GM12878 (cell line): ENCODE data around the gene GIPC3. TPM values are rescaled to one million over a fixed set of nuclear protein-coding genes. Genes with fewer than 3 reads are reported as not detected.

ENCODE experiments used
- CBX5 ChIP-seq: sonication (generic); IDR thresholded peaks from 2 replicates; pipeline ENCODE4 v1.6.1; 2016; ENCODE audit warnings: low read depth, moderate library complexity, mild to moderate bottlenecking, inconsistent platforms
- DPF2 ChIP-seq: fragments of 450-650 bp; IDR thresholded peaks from 2 replicates; pipeline ENCODE4 v1.6.1; 2017; ENCODE audit warnings: mild to moderate bottlenecking
- EZH2 ChIP-seq: IDR thresholded peaks from 2 replicates; pipeline ENCODE4 v1.6.1; 2012; ENCODE audit warnings: low read depth, mild to moderate bottlenecking, control low read depth, inconsistent platforms, low read length, borderline replicate concordance; ENCODE audit not compliant: control insufficient read depth
- HDAC2 ChIP-seq: fragments of 200-600 bp; sonication (generic); IDR thresholded peaks from 2 replicates; pipeline ENCODE4 v1.6.1; 2017
- HDGF ChIP-seq: fragments of 450-650 bp; IDR thresholded peaks from 2 replicates; pipeline ENCODE4 v1.6.1; 2016; ENCODE audit warnings: antibody characterized with exemption
- IKZF1 ChIP-seq: fragments of 450-650 bp; conservative IDR thresholded peaks from 2 replicates; pipeline ENCODE4 v1.6.1; 2017; ENCODE audit warnings: antibody characterized with exemption, mild to moderate bottlenecking
- IKZF2 ChIP-seq, 2 experiments: fragments of 450-650 bp; IDR thresholded peaks; 2 replicates each; pipeline ENCODE4 v1.6.1; 2017; ENCODE audit warnings: mild to moderate bottlenecking in 2 of 2, moderate library complexity in 2 of 2
- MXI1 ChIP-seq: fragments of 150-350 bp; IDR thresholded peaks from 2 replicates; pipeline ENCODE4 v1.6.1; 2011; ENCODE audit warnings: low read depth, mild to moderate bottlenecking, inconsistent platforms, low read length, improper control_type of control experiment
- PML ChIP-seq: IDR thresholded peaks from 2 replicates; pipeline ENCODE4 v1.6.1; 2012; ENCODE audit warnings: low read length, inconsistent platforms
- POU2F2 ChIP-seq: IDR thresholded peaks from 3 replicates; pipeline ENCODE4 v1.6.1; 2011; ENCODE audit warnings: low read depth, mild to moderate bottlenecking, low read length, borderline replicate concordance
- RCOR1 ChIP-seq: conservative IDR thresholded peaks from 2 replicates; pipeline ENCODE4 v1.6.1; 2012; ENCODE audit warnings: low read depth, low read length, improper control_type of control experiment
- RFX5 ChIP-seq: IDR thresholded peaks from 2 replicates; pipeline ENCODE4 v1.6.1; 2011; ENCODE audit warnings: low read depth, low read length, improper control_type of control experiment
- SIX5 ChIP-seq: IDR thresholded peaks from 2 replicates; pipeline ENCODE4 v1.6.1; 2011; ENCODE audit warnings: mild to moderate bottlenecking, low read depth, low read length, moderate library complexity; ENCODE audit not compliant: severe bottlenecking
- SMARCA5 ChIP-seq: fragments of 450-650 bp; IDR thresholded peaks from 2 replicates; pipeline ENCODE4 v1.6.1; 2017; ENCODE audit warnings: mild to moderate bottlenecking
- SMC3 ChIP-seq: IDR thresholded peaks from 2 replicates; pipeline ENCODE4 v1.6.1; 2011; ENCODE audit warnings: low read length, improper control_type of control experiment, borderline replicate concordance
- SREBF2 ChIP-seq: IDR thresholded peaks from 2 replicates; pipeline ENCODE4 v1.6.1; 2012; ENCODE audit warnings: mild to moderate bottlenecking, low read length
- TCF7 ChIP-seq: IDR thresholded peaks from 2 replicates; pipeline ENCODE4 v1.6.1; 2014; ENCODE audit warnings: antibody characterized with exemption, borderline replicate concordance
- WRNIP1 ChIP-seq: IDR thresholded peaks from 2 replicates; pipeline ENCODE4 v1.6.1; 2011; ENCODE audit warnings: low read depth, low read length, improper control_type of control experiment, borderline replicate concordance
- ZSCAN29 ChIP-seq: fragments of 450-650 bp; IDR thresholded peaks from 2 replicates; pipeline ENCODE4 v1.6.1; 2017; ENCODE audit warnings: mild to moderate bottlenecking, moderate library complexity
- polyA plus RNA-seq, 11 experiments: library from polyadenylated mRNA; depleted of rRNA in 4 of 11; unstranded in 6 of 11; stranded (reverse) in 5 of 11; fragments of >200 nt; fragmentation: Nextera tagmentation in 4 of 11; fragmentation: Illumina TruSeq in 1 of 11; extraction: Ambion mirVana in 4 of 11; extraction: Trizol in 1 of 11; gene quantifications; 1 replicate in 1 of 11; 2 replicates in 10 of 11; pipeline versions ENCODE4 v1.2.1 to v1.2.3, GENCODE V29; 2011 to 2016; ENCODE audit warnings: inconsistent platforms in 2 of 11, missing spikeins in 2 of 11, low read depth in 1 of 11
- total RNA-seq, 4 experiments: library from RNA; depleted of rRNA in 3 of 4; stranded (reverse); fragments of >200 nt in 3 of 4; fragmentation: Illumina TruSeq in 1 of 4; extraction: Trizol in 1 of 4; gene quantifications; 2 replicates each; pipeline versions ENCODE4 v1.2.1 to v1.2.3, GENCODE V29; 2013 to 2021
- TF ChIP-seq, protein P1 (sequence below): fragments of 450-650 bp; formaldehyde crosslinking; IDR thresholded peaks from 2 replicates; pipeline ENCODE4 v1.4.0; 2020; ENCODE audit warnings: mild to moderate bottlenecking, moderate library complexity
- TF ChIP-seq, protein P2 (sequence below): fragments of 450-650 bp; IDR thresholded peaks from 2 replicates; pipeline ENCODE4 v1.6.1; 2016; ENCODE audit warnings: mild to moderate bottlenecking
- TF ChIP-seq, protein P3 (sequence below): IDR thresholded peaks from 2 replicates; pipeline ENCODE4 v1.6.1; 2012; ENCODE audit warnings: low read depth, low read length, improper control_type of control experiment
- TF ChIP-seq, protein P4 (sequence below): fragments of 150-350 bp; IDR thresholded peaks from 2 replicates; pipeline ENCODE4 v1.6.1; 2016; ENCODE audit warnings: low read depth, low read length

Gene GIPC3
- total and polyA plus RNA-seq, 10 of the 15 experiments (the other 5 are each of a cell fraction or from before 2014, with no cell fraction given): not detected

DNA sequence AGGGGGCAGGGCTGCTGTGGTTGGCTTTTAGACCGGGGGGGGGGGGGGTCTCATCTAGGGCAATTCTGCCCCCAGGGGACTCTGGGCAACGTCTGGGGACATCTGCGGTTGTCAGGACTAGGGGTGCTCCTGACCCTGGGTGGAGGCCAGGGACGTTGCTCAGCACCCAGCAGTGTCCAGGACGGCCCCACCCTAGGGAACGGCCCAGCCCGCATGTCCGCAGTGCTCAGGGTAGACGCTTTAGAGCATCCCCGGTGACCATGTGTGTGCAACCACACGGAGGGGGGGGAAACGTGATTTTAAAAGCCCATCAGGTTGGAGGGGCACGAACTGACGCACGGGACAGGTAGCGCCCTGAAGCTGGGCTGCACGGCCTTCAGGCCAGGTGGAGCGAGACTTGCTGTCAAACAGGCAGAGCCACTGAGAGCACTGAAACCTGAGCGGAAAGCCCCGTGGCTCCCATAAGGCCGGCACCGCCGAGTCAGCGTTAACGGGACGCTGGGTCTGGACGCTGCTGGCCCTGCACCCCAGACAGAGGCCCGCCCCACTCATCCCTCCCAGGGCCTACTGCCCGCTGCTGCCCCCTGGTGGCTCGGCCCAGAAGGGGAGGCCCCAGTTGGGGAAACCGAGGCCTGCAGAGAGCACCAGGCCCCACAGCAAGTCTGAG is 33.0 kb downstream of the GIPC3 start (continued):
- TF ChIP-seq, protein P1, sequence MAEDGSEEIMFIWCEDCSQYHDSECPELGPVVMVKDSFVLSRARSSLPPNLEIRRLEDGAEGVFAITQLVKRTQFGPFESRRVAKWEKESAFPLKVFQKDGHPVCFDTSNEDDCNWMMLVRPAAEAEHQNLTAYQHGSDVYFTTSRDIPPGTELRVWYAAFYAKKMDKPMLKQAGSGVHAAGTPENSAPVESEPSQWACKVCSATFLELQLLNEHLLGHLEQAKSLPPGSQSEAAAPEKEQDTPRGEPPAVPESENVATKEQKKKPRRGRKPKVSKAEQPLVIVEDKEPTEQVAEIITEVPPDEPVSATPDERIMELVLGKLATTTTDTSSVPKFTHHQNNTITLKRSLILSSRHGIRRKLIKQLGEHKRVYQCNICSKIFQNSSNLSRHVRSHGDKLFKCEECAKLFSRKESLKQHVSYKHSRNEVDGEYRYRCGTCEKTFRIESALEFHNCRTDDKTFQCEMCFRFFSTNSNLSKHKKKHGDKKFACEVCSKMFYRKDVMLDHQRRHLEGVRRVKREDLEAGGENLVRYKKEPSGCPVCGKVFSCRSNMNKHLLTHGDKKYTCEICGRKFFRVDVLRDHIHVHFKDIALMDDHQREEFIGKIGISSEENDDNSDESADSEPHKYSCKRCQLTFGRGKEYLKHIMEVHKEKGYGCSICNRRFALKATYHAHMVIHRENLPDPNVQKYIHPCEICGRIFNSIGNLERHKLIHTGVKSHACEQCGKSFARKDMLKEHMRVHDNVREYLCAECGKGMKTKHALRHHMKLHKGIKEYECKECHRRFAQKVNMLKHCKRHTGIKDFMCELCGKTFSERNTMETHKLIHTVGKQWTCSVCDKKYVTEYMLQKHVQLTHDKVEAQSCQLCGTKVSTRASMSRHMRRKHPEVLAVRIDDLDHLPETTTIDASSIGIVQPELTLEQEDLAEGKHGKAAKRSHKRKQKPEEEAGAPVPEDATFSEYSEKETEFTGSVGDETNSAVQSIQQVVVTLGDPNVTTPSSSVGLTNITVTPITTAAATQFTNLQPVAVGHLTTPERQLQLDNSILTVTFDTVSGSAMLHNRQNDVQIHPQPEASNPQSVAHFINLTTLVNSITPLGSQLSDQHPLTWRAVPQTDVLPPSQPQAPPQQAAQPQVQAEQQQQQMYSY (CRISPR knock-in tag): no peak
- TF ChIP-seq SREBF2 (no peak), MXI1 (no peak), ZSCAN29 (no peak), EZH2 (no peak), RFX5 (no peak), DPF2 (no peak), WRNIP1 (no peak), HDGF (peak; percentile 26; the same call in 1 of the 2 replicates), RCOR1 (no peak), TCF7 (no peak), SIX5 (no peak), IKZF1 (no peak; the same call in 1 of the 2 replicates), PML (no peak), POU2F2 (no peak), IKZF2 (IDR thresholded peaks at IDR 0.05) (no peak), SMC3 (peak; percentile 71; the same call in 1 of the 2 replicates), SMARCA5 (peak; percentile 67; the same call in 1 of the 2 replicates), CBX5 (no peak), HDAC2 (no peak)
- TF ChIP-seq, protein P2, sequence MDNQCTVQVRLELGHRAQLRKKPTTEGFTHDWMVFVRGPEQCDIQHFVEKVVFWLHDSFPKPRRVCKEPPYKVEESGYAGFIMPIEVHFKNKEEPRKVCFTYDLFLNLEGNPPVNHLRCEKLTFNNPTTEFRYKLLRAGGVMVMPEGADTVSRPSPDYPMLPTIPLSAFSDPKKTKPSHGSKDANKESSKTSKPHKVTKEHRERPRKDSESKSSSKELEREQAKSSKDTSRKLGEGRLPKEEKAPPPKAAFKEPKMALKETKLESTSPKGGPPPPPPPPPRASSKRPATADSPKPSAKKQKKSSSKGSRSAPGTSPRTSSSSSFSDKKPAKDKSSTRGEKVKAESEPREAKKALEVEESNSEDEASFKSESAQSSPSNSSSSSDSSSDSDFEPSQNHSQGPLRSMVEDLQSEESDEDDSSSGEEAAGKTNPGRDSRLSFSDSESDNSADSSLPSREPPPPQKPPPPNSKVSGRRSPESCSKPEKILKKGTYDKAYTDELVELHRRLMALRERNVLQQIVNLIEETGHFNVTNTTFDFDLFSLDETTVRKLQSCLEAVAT: no peak
- TF ChIP-seq, protein P3, sequence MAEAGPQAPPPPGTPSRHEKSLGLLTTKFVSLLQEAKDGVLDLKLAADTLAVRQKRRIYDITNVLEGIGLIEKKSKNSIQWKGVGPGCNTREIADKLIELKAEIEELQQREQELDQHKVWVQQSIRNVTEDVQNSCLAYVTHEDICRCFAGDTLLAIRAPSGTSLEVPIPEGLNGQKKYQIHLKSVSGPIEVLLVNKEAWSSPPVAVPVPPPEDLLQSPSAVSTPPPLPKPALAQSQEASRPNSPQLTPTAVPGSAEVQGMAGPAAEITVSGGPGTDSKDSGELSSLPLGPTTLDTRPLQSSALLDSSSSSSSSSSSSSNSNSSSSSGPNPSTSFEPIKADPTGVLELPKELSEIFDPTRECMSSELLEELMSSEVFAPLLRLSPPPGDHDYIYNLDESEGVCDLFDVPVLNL: no peak
- TF ChIP-seq, protein P4, sequence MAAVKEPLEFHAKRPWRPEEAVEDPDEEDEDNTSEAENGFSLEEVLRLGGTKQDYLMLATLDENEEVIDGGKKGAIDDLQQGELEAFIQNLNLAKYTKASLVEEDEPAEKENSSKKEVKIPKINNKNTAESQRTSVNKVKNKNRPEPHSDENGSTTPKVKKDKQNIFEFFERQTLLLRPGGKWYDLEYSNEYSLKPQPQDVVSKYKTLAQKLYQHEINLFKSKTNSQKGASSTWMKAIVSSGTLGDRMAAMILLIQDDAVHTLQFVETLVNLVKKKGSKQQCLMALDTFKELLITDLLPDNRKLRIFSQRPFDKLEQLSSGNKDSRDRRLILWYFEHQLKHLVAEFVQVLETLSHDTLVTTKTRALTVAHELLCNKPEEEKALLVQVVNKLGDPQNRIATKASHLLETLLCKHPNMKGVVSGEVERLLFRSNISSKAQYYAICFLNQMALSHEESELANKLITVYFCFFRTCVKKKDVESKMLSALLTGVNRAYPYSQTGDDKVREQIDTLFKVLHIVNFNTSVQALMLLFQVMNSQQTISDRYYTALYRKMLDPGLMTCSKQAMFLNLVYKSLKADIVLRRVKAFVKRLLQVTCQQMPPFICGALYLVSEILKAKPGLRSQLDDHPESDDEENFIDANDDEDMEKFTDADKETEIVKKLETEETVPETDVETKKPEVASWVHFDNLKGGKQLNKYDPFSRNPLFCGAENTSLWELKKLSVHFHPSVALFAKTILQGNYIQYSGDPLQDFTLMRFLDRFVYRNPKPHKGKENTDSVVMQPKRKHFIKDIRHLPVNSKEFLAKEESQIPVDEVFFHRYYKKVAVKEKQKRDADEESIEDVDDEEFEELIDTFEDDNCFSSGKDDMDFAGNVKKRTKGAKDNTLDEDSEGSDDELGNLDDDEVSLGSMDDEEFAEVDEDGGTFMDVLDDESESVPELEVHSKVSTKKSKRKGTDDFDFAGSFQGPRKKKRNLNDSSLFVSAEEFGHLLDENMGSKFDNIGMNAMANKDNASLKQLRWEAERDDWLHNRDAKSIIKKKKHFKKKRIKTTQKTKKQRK: no peak
